MM.1S (cell line): ENCODE data around the gene DRC7.

Experiments
- CTCF ChIP-seq: fragments of 300-600 bp; sonication (generic); IDR thresholded peaks from 2 replicates; pipeline ENCODE4 v1.5.1; 2016; ENCODE audit warnings: antibody characterized with exemption, low read length, mixed read lengths
- EZH2 ChIP-seq: fragments of 300-600 bp; sonication (generic); optimal IDR thresholded peaks from 2 replicates; pipeline ENCODE3; 2017; ENCODE audit warnings: low read depth, mild to moderate bottlenecking, antibody characterized with exemption, low read length, mixed read lengths

- TF ChIP-seq CTCF (no peak), EZH2 (no peak)
Observed at GRCh38 chr16:57738844-57739243, 44.2 kb downstream of the DRC7 start.
